ENCODE data around the gene CRELD1. TPM values are rescaled to one million over a fixed set of nuclear protein-coding genes. Genes with fewer than 3 reads are reported as not detected.

The CRELD1 gene
- total and polyA plus RNA-seq, 2 of the 13 experiments (the other 11 are each of a cell fraction or from before 2014, with no cell fraction given): 27.1 to 61.9 TPM

DNA sequence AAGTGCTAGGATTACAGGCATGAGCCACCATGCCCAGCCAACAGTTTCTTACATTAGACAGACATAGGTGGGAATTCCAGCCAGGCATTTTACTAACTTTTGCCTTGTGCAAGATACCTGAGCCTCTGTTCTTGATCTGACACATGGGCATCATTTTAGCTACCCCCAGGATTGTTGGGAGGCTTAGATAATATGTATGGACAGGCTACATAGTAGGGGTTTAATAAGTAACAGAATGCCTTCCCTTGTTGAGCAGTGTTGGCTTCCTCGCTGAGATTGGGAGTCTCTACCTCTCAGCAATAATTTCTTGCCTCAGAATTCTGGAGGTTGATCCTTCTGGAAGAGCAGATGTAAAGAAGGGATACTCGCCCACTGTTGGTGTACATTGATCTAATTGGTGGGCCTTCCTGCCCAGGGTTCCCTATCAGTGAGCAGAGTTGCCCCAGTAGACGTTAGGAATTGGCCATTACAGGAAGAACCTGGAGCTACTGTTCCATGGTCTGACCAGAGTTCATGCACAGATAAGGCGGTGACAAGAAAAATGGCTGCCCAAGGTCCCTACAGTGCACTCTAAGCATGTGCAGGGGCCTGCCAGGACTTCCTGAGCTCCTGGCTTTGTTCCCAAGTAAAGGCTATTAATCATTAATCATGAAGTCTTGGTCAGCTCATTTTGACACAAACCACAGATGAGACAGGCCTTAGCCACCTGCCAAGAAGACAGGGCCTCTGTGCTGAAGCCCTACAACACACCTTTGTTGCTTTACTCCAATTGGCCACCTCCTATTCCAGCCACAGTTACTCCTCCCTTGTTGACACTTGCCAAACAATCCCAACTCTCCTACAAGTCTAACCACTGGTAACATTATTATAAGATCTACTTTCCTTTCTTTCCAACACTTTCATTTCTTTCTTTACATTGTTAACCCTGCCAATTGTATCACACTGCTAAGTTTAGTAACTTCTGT is 35.9 kb upstream of the CRELD1 start (continued):
- TF ChIP-seq, protein P1, sequence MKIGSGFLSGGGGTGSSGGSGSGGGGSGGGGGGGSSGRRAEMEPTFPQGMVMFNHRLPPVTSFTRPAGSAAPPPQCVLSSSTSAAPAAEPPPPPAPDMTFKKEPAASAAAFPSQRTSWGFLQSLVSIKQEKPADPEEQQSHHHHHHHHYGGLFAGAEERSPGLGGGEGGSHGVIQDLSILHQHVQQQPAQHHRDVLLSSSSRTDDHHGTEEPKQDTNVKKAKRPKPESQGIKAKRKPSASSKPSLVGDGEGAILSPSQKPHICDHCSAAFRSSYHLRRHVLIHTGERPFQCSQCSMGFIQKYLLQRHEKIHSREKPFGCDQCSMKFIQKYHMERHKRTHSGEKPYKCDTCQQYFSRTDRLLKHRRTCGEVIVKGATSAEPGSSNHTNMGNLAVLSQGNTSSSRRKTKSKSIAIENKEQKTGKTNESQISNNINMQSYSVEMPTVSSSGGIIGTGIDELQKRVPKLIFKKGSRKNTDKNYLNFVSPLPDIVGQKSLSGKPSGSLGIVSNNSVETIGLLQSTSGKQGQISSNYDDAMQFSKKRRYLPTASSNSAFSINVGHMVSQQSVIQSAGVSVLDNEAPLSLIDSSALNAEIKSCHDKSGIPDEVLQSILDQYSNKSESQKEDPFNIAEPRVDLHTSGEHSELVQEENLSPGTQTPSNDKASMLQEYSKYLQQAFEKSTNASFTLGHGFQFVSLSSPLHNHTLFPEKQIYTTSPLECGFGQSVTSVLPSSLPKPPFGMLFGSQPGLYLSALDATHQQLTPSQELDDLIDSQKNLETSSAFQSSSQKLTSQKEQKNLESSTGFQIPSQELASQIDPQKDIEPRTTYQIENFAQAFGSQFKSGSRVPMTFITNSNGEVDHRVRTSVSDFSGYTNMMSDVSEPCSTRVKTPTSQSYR (CRISPR knock-in tag; IDR thresholded peaks at IDR 0.05; ENCODE audit: borderline replicate concordance): no peak
- TF ChIP-seq ZNF83 (CRISPR knock-in tag; IDR thresholded peaks at IDR 0.05; ENCODE audit: borderline replicate concordance) (no peak), MED1 (CRISPR knock-in tag; IDR thresholded peaks at IDR 0.05) (peak; percentile 66; the same call in 1 of the 2 replicates), GPN1 (CRISPR knock-in tag; IDR thresholded peaks at IDR 0.05; ENCODE audit: borderline replicate concordance) (no peak), ZBTB20 (CRISPR knock-in tag; IDR thresholded peaks at IDR 0.05; ENCODE audit: borderline replicate concordance, low read depth) (no peak; the same call in none of the 2 replicates), ZFX (CRISPR knock-in tag; IDR thresholded peaks at IDR 0.05; ENCODE audit: low read depth) (peak; percentile 89), MAFF (IDR thresholded peaks at IDR 0.05; ENCODE audit: low read depth, low read length) (peak; percentile 55), SP2 (CRISPR knock-in tag; IDR thresholded peaks at IDR 0.05) (no peak), REXO4 (CRISPR knock-in tag; IDR thresholded peaks at IDR 0.05; ENCODE audit: borderline replicate concordance) (no peak), PHB2 (IDR thresholded peaks at IDR 0.05; ENCODE audit: partially characterized antibody) (no peak), ZBTB3 (CRISPR knock-in tag; IDR thresholded peaks at IDR 0.05; ENCODE audit: borderline replicate concordance, low read depth) (0 out of 2 replicates have a peak, but pooled peaks have one; percentile 39), ZNF292 (CRISPR knock-in tag; IDR thresholded peaks at IDR 0.05; ENCODE audit: borderline replicate concordance, low read depth) (no peak; the same call in 1 of the 2 replicates), ZNF33A (CRISPR knock-in tag; IDR thresholded peaks at IDR 0.05; ENCODE audit: borderline replicate concordance) (no peak), PCBP1 (IDR thresholded peaks at IDR 0.05; ENCODE audit: borderline replicate concordance, low read depth, low read length) (no peak)
- TF ChIP-seq, protein P2, sequence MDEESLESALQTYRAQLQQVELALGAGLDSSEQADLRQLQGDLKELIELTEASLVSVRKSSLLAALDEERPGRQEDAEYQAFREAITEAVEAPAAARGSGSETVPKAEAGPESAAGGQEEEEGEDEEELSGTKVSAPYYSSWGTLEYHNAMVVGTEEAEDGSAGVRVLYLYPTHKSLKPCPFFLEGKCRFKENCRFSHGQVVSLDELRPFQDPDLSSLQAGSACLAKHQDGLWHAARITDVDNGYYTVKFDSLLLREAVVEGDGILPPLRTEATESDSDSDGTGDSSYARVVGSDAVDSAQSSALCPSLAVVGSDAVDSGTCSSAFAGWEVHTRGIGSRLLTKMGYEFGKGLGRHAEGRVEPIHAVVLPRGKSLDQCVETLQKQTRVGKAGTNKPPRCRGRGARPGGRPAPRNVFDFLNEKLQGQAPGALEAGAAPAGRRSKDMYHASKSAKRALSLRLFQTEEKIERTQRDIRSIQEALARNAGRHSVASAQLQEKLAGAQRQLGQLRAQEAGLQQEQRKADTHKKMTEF (CRISPR knock-in tag; IDR thresholded peaks at IDR 0.05): peak; percentile 79
- TF ChIP-seq, protein P3, sequence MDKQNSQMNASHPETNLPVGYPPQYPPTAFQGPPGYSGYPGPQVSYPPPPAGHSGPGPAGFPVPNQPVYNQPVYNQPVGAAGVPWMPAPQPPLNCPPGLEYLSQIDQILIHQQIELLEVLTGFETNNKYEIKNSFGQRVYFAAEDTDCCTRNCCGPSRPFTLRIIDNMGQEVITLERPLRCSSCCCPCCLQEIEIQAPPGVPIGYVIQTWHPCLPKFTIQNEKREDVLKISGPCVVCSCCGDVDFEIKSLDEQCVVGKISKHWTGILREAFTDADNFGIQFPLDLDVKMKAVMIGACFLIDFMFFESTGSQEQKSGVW (CRISPR knock-in tag; IDR thresholded peaks at IDR 0.05; ENCODE audit: borderline replicate concordance): no peak
- TF ChIP-seq, protein P4, sequence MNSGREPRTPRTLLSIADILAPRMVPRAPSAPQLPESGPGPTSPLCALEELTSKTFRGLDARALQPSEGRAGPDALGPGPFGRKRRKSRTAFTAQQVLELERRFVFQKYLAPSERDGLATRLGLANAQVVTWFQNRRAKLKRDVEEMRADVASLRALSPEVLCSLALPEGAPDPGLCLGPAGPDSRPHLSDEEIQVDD (CRISPR knock-in tag; IDR thresholded peaks at IDR 0.05; ENCODE audit: borderline replicate concordance): no peak
- TF ChIP-seq, protein P5, sequence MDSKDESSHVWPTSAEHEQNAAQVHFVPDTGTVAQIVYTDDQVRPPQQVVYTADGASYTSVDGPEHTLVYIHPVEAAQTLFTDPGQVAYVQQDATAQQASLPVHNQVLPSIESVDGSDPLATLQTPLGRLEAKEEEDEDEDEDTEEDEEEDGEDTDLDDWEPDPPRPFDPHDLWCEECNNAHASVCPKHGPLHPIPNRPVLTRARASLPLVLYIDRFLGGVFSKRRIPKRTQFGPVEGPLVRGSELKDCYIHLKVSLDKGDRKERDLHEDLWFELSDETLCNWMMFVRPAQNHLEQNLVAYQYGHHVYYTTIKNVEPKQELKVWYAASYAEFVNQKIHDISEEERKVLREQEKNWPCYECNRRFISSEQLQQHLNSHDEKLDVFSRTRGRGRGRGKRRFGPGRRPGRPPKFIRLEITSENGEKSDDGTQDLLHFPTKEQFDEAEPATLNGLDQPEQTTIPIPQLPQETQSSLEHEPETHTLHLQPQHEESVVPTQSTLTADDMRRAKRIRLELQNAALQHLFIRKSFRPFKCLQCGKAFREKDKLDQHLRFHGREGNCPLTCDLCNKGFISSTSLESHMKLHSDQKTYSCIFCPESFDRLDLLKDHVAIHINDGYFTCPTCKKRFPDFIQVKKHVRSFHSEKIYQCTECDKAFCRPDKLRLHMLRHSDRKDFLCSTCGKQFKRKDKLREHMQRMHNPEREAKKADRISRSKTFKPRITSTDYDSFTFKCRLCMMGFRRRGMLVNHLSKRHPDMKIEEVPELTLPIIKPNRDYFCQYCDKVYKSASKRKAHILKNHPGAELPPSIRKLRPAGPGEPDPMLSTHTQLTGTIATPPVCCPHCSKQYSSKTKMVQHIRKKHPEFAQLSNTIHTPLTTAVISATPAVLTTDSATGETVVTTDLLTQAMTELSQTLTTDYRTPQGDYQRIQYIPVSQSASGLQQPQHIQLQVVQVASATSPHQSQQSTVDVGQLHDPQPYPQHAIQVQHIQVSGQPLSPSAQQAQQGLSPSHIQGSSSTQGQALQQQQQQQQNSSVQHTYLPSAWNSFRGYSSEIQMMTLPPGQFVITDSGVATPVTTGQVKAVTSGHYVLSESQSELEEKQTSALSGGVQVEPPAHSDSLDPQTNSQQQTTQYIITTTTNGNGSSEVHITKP (CRISPR knock-in tag; IDR thresholded peaks at IDR 0.05; ENCODE audit: low read depth): peak; percentile 63; the same call in 1 of the 2 replicates
